Measurements from ENCODE around the gene FRMD1. TPM values are rescaled to one million over a fixed set of nuclear protein-coding genes. Genes with fewer than 3 reads are reported as not detected.
A peak's percentile ranks its signal among the peaks of the same experiment; 100 is the strongest.
"Not testable (repeated sequence)": the region's sequence is repeated elsewhere in the genome, so short reads cannot be mapped to it uniquely, and the experiment has no call there.

The FRMD1 gene
- polyA plus RNA-seq, 1 donor from 2014 or later = not detected

DNA sequence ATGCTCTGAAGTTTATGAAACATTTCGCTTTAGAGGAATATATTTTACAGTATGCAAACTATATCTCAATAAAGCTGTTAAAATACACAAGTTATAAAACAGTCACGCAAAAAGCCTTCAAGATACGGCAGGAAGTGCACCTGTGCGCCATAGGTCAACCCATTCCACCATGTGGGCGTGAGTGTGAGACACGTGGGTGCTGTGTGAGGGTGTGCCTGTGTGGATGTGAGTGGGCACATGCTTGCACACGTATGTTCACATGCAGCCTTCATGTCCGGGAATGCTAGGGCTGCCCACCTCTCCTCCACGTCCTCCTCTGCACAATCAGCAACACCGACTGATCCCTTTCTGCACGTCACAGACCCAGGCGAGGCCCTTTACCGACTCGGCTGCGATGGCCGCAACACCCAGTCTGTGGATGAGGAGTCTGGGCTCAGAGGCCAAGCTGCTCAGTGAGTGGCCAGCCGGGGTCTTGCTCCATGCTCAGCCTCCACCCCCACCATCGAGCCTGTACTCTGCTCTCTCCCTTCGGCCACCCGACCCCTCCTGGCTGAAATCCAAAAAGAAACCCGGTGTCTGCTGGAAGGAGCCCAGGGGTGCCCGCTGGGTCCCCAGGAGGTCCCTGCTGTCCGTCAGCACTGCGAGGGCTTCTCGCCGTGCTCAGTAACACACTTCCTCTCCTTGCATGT, 3.0 kb upstream of the FRMD1 start:
- Mint-ChIP-seq H3K27ac (no peak overlapping the region), H3K36me3 (no peaks in the 10 kb centered on the region), H3K4me1 (no peaks in the 10 kb centered on the region), H3K9me3 (no peaks in the 10 kb centered on the region), H3K27me3 (peaks cover 1% of the 10 kb centered on the region), H3K4me3 (no peak overlapping the region)

DNA sequence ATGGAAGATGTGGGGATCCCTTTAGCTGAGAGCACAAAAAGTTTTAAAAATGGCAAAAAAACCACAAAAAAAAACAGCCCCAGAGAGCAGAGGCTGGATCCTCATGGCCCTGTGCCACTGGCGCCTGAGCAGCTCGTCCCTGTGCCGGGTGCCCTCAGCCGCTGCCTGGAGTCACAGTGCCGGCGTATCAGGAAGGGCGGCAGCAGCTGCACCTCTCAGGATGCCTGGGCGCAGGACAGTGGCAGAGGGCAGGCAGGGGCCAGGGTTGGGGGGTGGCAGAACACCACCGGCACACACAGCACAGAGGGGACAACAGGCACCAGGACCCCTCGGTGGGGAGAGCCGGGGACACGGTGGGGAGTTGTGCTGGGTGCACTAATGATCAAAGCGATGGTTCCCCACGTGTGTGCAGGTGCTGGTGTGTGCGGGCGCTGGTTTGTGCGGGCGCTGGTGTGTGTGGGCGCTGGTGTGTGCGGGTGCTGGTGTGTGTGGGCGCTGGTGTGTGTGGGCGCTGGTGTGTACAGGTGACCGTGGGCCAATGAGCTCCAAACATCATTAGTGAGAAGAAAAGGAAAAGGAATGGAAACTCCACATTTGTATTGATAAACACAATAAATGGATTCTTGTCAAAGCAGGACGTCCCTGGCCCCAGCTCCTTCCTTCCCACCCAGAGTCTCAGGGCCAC, 1.5 kb upstream of the FRMD1 start:
- H3K27me3 Mint-ChIP-seq = no peaks in the 10 kb centered on the region
- no peaks in the 10 kb centered on the region for H3K9me3 Mint-ChIP-seq

DNA sequence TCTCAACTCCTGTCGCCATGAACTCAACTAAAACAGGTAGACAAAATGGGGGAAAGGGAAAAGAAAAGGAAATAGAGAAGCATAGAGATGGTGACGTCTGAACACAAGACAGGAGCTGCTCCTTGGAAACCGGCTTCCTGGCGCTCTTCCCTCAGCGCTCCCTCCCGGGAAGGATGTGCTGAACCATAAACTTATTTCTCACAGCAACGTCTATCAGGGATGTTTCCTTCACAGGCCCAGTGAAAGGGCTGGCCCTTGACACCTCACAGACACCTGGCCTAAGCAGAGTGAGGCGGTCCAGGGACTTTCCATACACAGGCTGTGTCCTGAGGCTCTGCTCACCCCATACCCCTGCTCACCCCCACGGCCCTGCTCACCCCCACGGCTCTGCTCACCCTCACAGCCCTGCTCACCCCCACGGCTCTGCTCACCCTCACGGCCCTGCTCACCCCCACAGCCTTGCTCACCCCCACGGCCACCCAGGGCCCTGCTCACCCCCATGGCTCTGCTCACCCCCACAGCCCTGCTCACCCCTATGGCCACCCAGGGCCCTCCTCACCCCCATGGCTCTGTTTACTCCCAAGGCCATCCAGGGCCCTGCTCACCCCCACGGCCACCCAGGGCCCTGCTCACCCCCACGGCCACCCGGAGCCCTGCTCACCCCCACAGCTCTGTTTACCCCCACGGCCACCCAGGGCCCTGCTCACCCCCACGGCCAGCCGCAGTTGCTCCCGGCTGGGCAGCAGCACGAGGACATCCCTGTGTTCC, 653 bp downstream of the FRMD1 start:
- Mint-ChIP-seq H3K4me1 (no peaks in the 10 kb centered on the region), H3K36me3 (no peaks in the 10 kb centered on the region), H3K9me3 (no peaks in the 10 kb centered on the region), H3K27me3 (no peaks in the 10 kb centered on the region), H3K27ac (no peak overlapping the region), H3K4me3 (no peak overlapping the region)

More for the DNA sequence above, 1.5 kb upstream of the FRMD1 start:
- Mint-ChIP-seq H3K36me3 (no peaks in the 10 kb centered on the region), H3K4me1 (no peaks in the 10 kb centered on the region), H3K4me3 (no peak overlapping the region), H3K27ac (no peak overlapping the region)

DNA sequence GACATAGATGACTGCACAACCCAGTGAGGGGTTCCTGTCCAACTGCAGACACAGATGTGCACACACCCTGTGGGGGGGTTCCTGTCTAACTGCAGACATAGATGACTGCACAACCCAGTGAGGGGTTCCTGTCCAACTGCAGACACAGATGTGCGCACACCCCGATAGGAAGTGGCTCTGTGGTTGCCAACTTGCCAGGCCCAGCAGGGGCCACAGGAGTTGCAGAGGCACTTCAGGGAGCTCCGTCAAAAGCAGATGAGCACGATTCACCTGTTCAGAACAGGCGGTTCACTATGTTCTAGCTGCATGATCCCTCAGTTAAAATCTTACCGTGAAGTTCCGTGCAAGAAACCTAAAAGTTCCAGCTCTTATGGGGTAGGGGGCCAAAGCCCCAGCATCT, 1.6 kb downstream of the FRMD1 start:
- H3K4me3 Mint-ChIP-seq, H3K4me1 Mint-ChIP-seq, H3K36me3 Mint-ChIP-seq, H3K27me3 Mint-ChIP-seq, H3K27ac Mint-ChIP-seq, H3K9me3 Mint-ChIP-seq: not testable (repeated sequence)

DNA sequence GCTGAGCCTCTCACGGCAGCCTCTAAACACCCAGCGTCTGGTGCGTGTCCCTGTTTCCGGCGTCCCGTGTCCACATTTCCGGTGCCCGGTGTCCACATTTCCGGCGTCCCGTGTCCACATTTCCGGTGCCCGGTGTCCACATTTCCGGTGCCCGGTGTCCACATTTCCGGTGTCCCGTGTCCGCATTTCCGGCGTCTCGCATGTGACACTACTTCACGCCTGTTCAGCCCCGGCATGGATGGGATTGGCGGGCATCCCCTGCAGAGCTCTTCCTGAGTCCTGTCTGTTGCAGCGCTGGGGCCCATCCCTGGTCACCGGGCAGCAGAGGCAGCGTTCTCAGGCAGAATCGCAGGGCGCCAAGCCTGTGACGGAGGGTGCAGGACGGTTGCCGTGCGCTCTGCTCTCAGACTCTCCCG, 3.2 kb downstream of the FRMD1 start:
- H3K4me3 Mint-ChIP-seq = no peak overlapping the region
- H3K4me1 Mint-ChIP-seq = no peaks in the 10 kb centered on the region
- no peaks in the 10 kb centered on the region for H3K36me3 Mint-ChIP-seq
- H3K9me3 Mint-ChIP-seq = no peaks in the 10 kb centered on the region
- no peak overlapping the region for H3K27ac Mint-ChIP-seq
- no peaks in the 10 kb centered on the region for H3K27me3 Mint-ChIP-seq

DNA sequence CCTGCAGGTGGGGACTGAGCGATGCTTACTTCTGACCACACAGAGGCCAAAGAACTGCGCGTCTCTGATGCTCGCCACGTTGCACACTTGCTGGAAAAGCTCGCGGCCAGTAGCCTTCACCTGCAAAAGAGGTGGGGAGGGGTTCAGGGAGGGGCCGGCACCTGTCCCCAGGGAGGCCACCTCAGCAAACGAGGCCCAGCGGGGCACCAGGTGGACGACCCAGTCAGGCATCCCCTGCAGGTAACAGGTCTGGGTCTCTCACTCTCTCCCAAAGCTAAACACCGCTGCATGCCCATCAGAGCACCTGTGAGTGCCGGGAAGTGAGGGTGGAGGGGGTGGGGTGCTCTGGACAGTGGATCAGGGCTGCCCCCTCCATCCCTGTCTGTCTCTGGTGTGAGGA, 3.8 kb downstream of the FRMD1 start:
- H3K27ac Mint-ChIP-seq = no peak overlapping the region
- no peak overlapping the region for H3K4me3 Mint-ChIP-seq
- H3K27me3 Mint-ChIP-seq = no peaks in the 10 kb centered on the region
- no peaks in the 10 kb centered on the region for H3K36me3 Mint-ChIP-seq
- no peaks in the 10 kb centered on the region for H3K9me3 Mint-ChIP-seq
- no peaks in the 10 kb centered on the region for H3K4me1 Mint-ChIP-seq

DNA sequence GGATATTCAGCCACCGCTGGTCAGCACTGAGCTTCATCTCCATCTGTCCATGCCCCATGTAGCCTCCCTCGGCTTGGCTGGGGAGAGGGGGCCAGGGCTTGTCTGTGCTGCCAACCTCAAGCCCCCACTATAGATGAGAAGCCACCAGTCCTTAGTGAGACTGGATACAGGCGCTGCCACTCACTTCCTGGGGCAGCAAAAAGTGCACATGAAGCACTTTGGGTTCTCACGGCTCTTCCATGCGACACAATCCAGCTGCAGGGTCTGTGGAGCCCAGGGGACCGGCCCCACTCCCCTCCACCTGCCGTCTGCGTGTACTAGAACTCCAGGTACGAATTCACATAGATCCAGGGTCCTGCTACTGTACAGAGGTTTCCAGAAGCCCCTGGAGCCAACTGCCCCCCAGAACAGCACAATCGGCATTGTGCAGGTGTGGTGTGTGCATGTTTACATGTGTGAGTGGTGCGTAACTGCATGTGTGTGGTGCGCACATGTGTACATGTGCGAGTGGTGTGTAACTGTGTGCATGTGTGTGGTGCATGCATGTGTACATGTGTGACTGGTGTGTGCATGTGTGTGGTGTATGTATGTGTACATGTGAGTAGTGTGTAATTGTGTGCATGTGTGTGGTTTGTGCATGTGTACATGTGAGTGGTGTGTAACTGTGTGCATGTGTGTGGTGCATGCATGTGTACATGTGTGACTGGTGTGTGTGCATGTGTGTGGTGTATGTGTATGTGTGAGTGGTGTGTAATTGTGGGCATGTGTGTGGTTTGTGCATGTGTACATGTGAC, 4.9 kb downstream of the FRMD1 start:
- Mint-ChIP-seq H3K4me1 (no peaks in the 10 kb centered on the region), H3K4me3 (no peak overlapping the region), H3K36me3 (no peaks in the 10 kb centered on the region), H3K27ac (no peak overlapping the region), H3K27me3 (no peaks in the 10 kb centered on the region), H3K9me3 (no peaks in the 10 kb centered on the region)

DNA sequence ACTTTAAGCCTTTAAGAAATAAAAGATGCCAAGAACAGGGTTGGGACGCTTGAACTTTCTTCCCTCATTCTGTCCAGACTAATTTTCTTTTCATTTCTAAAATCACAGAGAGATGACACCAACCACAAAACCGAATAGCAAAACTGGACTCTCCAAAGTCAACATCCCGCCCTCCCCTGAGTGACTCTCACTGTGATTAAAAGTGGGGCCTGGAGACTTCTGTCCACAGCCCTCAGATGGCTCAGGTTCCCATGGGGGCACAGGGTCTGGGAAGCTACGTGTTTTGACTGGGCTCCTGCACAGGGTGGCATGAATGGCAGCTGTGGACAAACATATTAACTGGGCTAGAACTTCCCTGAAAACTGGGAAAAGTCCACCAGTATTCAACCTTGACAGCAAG, 6.3 kb downstream of the FRMD1 start:
- H3K36me3 Mint-ChIP-seq = no peaks in the 10 kb centered on the region
- H3K4me3 Mint-ChIP-seq = no peak overlapping the region
- H3K27me3 Mint-ChIP-seq = no peaks in the 10 kb centered on the region
- no peak overlapping the region for H3K27ac Mint-ChIP-seq
- no peaks in the 10 kb centered on the region for H3K9me3 Mint-ChIP-seq
- H3K4me1 Mint-ChIP-seq = no peaks in the 10 kb centered on the region

DNA sequence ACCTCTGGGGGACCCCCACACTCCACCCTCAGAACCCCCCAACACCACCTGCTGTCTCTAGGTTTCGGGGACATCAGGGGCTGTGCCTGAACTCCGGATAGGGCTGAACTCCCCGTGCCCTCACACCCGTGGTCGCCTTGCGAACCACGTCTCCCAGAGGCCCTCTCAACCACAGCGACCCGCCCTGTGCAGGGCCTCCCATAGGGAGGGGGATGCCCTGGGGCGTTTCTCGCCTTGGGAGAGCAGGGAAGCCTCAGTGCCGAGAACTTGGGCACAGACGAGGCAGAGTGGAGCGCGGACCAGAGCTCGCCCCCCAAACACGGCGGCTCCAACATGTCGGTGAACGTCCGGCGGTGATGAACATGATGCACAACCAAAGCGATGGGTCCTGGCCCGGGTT, 6.8 kb downstream of the FRMD1 start:
- Mint-ChIP-seq H3K27ac (no peak overlapping the region), H3K27me3 (no peaks in the 10 kb centered on the region), H3K36me3 (no peaks in the 10 kb centered on the region), H3K4me3 (no peak overlapping the region), H3K4me1 (no peaks in the 10 kb centered on the region), H3K9me3 (no peaks in the 10 kb centered on the region)

DNA sequence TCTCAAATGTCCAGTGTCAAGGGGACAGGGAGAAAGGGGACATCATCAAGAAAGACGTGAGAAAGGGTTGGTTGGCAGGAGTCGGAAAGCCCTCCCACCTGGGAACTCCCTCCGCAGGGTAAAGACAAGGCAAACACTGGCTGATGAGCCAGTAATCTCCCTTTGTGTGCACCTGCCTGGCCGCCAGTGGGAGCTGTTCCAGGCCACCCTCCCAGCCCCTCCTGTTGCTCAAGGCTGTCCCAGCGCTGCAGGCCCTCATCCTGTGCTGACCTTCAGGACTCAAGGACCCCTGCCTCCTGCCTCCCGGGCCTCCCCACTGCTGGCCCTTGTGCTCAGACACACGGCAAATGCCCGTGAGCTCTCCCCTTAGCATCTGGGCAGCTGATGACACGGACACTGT, 7.4 kb downstream of the FRMD1 start:
- Mint-ChIP-seq H3K4me3 (no peak overlapping the region), H3K36me3 (no peaks in the 10 kb centered on the region)

DNA sequence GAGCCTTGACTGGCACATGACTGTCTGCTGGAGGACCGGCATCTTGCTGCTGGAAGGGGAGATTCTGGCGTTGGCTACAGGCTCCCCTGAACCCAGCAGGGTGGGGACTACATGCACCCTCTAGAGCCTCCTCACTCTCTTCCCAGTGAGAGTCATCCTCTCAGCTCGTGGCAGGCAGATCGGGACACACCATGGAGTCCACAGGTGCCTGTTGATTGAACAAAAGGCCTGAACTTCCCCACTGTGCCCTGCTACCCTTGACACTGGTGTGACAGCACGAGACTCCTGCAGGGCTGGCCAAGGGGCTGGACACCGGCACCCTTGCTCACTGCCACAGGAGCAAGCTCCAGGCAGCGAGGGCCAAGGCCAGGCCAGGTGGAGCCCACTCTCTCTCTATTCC, 8.2 kb downstream of the FRMD1 start:
- Mint-ChIP-seq H3K36me3 (no peaks in the 10 kb centered on the region), H3K27ac (no peak overlapping the region), H3K4me1 (no peaks in the 10 kb centered on the region), H3K4me3 (no peak overlapping the region), H3K27me3 (no peaks in the 10 kb centered on the region), H3K9me3 (no peaks in the 10 kb centered on the region)

More for the DNA sequence above, 7.4 kb downstream of the FRMD1 start:
- Mint-ChIP-seq H3K9me3 (no peaks in the 10 kb centered on the region), H3K4me1 (no peaks in the 10 kb centered on the region), H3K27me3 (no peaks in the 10 kb centered on the region), H3K27ac (no peak overlapping the region)

DNA sequence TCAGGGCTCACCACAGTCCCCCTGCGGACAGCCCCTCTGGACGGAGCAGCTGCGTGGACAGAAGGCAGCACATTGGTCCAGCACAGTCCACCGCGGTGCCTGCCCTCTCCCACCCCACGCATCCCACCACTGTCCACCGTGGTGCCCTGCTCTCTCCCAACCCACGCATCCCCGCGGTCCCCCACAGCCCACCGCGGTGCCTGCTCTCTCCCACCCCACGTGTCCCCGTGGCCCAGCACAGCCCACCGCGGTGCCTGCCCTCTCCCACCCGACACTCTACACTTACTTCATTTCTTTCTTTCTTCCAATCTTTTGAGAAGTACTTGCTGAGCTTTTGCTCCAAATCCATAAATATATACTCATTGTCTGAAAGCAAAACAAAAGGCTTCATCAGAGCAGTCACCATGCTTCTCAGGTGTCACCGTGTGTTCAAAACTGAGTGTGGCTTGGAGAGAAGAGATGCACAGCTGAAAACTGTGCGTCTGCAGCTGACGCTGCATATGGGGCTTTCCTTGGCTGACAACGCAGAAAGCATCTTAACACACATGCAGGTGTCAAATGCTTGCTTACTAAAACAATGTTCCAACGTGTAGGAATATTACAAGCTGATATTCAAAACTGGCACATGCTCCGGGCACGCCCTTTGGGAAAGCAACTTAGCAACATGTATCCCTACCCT, 11.8 kb downstream of the FRMD1 start:
- Mint-ChIP-seq H3K9me3 (no peaks in the 10 kb centered on the region), H3K4me1 (no peaks in the 10 kb centered on the region), H3K36me3 (no peaks in the 10 kb centered on the region), H3K27me3 (no peaks in the 10 kb centered on the region), H3K27ac (no peak overlapping the region), H3K4me3 (peak overlapping the region in 1 of 4 donors; percentile 17)

DNA sequence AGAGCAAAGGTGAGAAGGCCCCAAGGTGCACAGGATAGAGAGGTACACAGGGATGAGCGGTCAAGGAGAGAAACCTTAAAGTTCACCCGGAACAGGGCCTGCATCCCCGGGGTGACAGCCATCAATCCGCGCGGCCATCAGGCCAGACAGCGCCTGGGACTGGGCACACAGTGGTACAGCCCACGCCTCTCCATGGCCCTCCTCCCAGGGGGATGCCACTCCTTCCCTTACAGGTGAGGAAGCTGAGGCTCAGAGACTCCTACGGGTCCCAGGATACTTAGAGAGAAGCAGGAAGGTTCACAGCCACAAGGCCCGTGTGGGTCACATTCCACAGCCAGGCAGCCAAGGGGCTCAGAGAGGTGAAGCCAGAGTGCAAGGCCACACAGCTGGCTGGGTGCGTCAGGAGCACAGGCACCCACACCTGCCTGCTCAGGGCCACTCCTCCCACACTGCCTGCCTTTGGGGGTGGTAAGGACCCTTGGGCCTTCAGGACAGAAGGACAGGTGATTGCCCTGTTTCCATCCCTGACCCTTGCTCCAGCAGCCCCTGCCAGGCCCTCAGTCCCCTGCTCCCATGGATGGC, 14.7 kb downstream of the FRMD1 start:
- no peaks in the 10 kb centered on the region for H3K27me3 Mint-ChIP-seq
- H3K4me3 Mint-ChIP-seq = no peak overlapping the region
- no peaks in the 10 kb centered on the region for H3K9me3 Mint-ChIP-seq
- peaks cover 2% of the 10 kb centered on the region for H3K36me3 Mint-ChIP-seq
- no peak overlapping the region for H3K27ac Mint-ChIP-seq
- H3K4me1 Mint-ChIP-seq = no peaks in the 10 kb centered on the region

DNA sequence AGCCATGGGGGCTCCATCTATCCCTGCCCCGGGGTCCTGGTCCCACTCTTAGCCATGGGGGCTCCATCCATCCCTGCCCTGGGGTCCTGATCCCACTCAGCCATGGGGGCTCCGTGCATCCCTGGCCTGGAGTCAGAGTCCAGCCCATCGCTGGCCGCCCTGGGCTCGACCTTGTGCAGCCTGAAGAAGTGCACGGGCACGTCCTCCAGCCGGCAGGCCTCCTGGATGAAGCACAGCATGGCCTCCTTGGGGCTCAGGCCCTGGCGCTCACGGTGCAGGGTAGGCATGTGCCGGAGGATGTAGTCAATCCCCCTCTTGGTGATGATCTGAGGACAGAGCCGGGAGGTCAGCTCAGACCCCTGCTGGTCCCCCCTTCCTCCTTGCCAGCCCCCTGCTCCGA, 15.6 kb downstream of the FRMD1 start:
- no peak overlapping the region for H3K4me3 Mint-ChIP-seq
- no peaks in the 10 kb centered on the region for H3K4me1 Mint-ChIP-seq
- no peaks in the 10 kb centered on the region for H3K27me3 Mint-ChIP-seq
- H3K36me3 Mint-ChIP-seq = peaks cover 2% of the 10 kb centered on the region
- no peak overlapping the region for H3K27ac Mint-ChIP-seq
- H3K9me3 Mint-ChIP-seq = no peaks in the 10 kb centered on the region
